Progenitor cell of endocrine pancreas (in vitro differentiated cells): Measurements from ENCODE around the gene LRWD1. TPM values are rescaled to one million over a fixed set of nuclear protein-coding genes. Genes with fewer than 3 reads are reported as not detected.

ENCODE experiments used
- DNase-seq: peaks from one replicate; pipeline ENCODE4 v3.0.0; 2021; ENCODE audit warnings: low spot score; ENCODE audit not compliant: unreplicated experiment
- H3K27ac Mint-ChIP-seq: 2 replicates; pipeline ENCODE4 v1.8.0; 2021; ENCODE audit warnings: mild to moderate bottlenecking, moderate library complexity, mixed read lengths
- H3K27me3 Mint-ChIP-seq: 2 replicates; pipeline ENCODE4 v1.8.0; 2021; ENCODE audit warnings: mixed read lengths
- H3K36me3 Mint-ChIP-seq: 2 replicates; pipeline ENCODE4 v1.8.0; 2022; ENCODE audit warnings: mixed read lengths; ENCODE audit not compliant: insufficient read depth
- H3K4me1 Mint-ChIP-seq: 2 replicates; pipeline ENCODE4 v1.8.0; 2021; ENCODE audit warnings: low read depth, mixed read lengths
- H3K4me3 Mint-ChIP-seq: 2 replicates; pipeline ENCODE4 v1.8.0; 2021; ENCODE audit warnings: low read depth, mild to moderate bottlenecking, moderate library complexity, mixed read lengths
- H3K9me3 Mint-ChIP-seq: 2 replicates; pipeline ENCODE4 v1.8.0; 2021; ENCODE audit warnings: low read depth, mixed read lengths
- CTCF ChIP-seq: fragments of 200-600 bp; sonication (generic); IDR thresholded peaks from one replicate; pipeline ENCODE4 v1.5.0; 2021; ENCODE audit warnings: antibody characterized with exemption, mild to moderate bottlenecking; ENCODE audit not compliant: unreplicated experiment
- total RNA-seq: library from RNA; stranded (reverse); gene quantifications from 2 replicates; pipeline ENCODE4 v1.2.1, GENCODE V29; 2021

Gene LRWD1
- total RNA-seq, 1 donor from 2014 or later = 27.7 TPM

- no peaks in the 10 kb centered on the region for H3K27me3 Mint-ChIP-seq
- H3K9me3 Mint-ChIP-seq = no peaks in the 10 kb centered on the region
- peaks cover 3% of the 10 kb centered on the region for H3K36me3 Mint-ChIP-seq
- no peak for DNase-seq
- TF ChIP-seq CTCF = no peak
- H3K4me1 Mint-ChIP-seq = peaks cover 11% of the 10 kb centered on the region
- peak overlapping the region; percentile 80 for H3K4me3 Mint-ChIP-seq
- peak overlapping the region; percentile 91 for H3K27ac Mint-ChIP-seq
Measured at GRCh38 chr7:102434039-102434486, 30.7 kb upstream of the LRWD1 start.

GRCh38 chr7:102436118-102436517 lies 28.7 kb upstream of the LRWD1 start:
- peaks cover 11% of the 10 kb centered on the region for H3K4me1 Mint-ChIP-seq
- no peak for TF ChIP-seq CTCF
- no peak for DNase-seq
- no peak overlapping the region for H3K27ac Mint-ChIP-seq
- no peaks in the 10 kb centered on the region for H3K9me3 Mint-ChIP-seq
- peaks cover 3% of the 10 kb centered on the region for H3K36me3 Mint-ChIP-seq
- H3K27me3 Mint-ChIP-seq = no peaks in the 10 kb centered on the region
- no peak overlapping the region for H3K4me3 Mint-ChIP-seq

- Mint-ChIP-seq H3K27me3 (no peaks in the 10 kb centered on the region), H3K4me3 (no peak overlapping the region), H3K4me1 (no peaks in the 10 kb centered on the region), H3K9me3 (no peaks in the 10 kb centered on the region), H3K36me3 (peaks cover 6% of the 10 kb centered on the region), H3K27ac (no peak overlapping the region)
- DNase-seq = no peak
- no peak for TF ChIP-seq CTCF
Measured at GRCh38 chr7:102439963-102440795, 24.6 kb upstream of the LRWD1 start.

GRCh38 chr7:102444961-102445673 lies 19.7 kb upstream of the LRWD1 start:
- Mint-ChIP-seq H3K9me3 (no peaks in the 10 kb centered on the region), H3K27ac (peak overlapping the region; percentile 23), H3K4me3 (no peak overlapping the region), H3K27me3 (no peaks in the 10 kb centered on the region), H3K4me1 (no peaks in the 10 kb centered on the region), H3K36me3 (peaks cover 4% of the 10 kb centered on the region)
- no peak for TF ChIP-seq CTCF
- DNase-seq = no peak

GRCh38 chr7:102445674-102446071 lies 19.1 kb upstream of the LRWD1 start:
- no peak for TF ChIP-seq CTCF
- Mint-ChIP-seq H3K9me3 (no peaks in the 10 kb centered on the region), H3K4me3 (no peak overlapping the region), H3K27me3 (no peaks in the 10 kb centered on the region), H3K36me3 (peaks cover 4% of the 10 kb centered on the region), H3K4me1 (no peaks in the 10 kb centered on the region), H3K27ac (no peak overlapping the region)
- no peak for DNase-seq
